Measurements from ENCODE around the gene UBR4.

Gene UBR4

DNA sequence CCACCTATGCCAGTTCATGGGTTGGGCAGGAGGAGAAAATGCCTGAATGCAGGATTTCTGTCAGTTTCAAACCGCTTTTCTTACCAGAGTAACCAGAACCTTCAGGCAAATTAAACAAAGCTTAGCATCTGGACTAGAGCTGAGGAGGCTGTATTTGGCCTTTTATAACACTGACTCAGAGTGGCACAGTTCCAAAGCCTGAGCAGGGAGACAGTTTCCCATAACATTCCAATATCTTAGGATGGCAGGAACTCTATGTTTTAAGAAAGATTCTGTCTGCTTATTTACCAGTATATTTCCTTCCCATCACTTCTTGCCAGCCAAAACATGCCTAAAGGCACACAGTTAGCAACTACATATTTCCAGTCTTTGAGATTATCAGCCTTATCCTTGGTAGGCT, 46.8 kb downstream of the UBR4 start:
- CTCF ChIA-PET: no interaction called here
- peaks cover 73% of the 10 kb centered on the region for H3K36me3 Mint-ChIP-seq
- no peaks in the 10 kb centered on the region for H3K27me3 Mint-ChIP-seq
- H3K4me1 Mint-ChIP-seq: no peaks in the 10 kb centered on the region
- no peak for DNase-seq
- no peak overlapping the region for H3K4me3 Mint-ChIP-seq
- no peaks in the 10 kb centered on the region for H3K9me3 Mint-ChIP-seq
- H3K27ac Mint-ChIP-seq: no peak overlapping the region

DNA sequence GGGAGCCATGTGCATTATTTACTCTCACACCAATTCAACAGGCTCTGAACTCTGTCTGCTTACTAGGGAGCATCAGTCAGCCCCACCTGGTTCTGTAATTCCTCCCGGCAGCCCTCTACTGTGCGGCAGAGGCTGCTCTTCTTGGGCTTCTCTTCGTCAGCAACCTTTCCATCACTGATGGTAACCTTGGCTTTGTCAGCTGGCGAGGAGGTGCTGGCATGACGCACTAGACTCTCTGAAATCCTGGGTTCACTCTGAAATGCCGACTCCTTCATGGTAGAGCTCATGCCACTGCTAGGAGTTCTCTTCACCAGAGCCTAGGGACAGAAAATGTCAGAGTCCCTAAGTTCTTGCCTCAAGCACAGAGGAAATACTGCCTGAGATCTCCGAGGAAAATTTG, 49.2 kb downstream of the UBR4 start:
- no peak overlapping the region for H3K4me3 Mint-ChIP-seq
- DNase-seq: no peak
- H3K27ac Mint-ChIP-seq: no peak overlapping the region
- H3K27me3 Mint-ChIP-seq: no peaks in the 10 kb centered on the region
- no peaks in the 10 kb centered on the region for H3K9me3 Mint-ChIP-seq
- CTCF ChIA-PET: interaction anchor here (0.6 kb wide), 1 partner anchor 55 kb away, joined by 3 read pairs; no protein-coding TSS in a partner anchor
- H3K36me3 Mint-ChIP-seq: peaks cover 72% of the 10 kb centered on the region
- peaks cover 10% of the 10 kb centered on the region for H3K4me1 Mint-ChIP-seq

DNA sequence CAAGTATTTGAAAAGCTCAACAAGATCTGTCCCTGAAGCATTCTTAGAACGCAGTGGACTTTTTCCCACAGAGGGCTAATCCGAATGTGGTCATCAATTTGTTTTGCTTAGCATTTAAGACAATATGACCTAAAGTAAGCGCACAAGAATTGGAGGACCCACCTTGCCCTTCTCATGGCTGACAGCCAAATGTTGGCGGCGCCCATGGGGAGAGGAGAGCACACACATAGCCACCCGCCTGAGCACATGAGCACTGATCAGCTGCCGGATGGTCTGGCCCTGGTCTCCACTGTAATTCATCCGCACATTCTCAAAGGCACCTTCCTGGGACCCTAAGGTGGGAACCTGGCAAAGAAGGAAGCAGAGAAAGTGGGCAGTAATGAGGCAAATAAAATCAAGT, 52.4 kb downstream of the UBR4 start:
- H3K36me3 Mint-ChIP-seq: peaks cover 70% of the 10 kb centered on the region

DNA sequence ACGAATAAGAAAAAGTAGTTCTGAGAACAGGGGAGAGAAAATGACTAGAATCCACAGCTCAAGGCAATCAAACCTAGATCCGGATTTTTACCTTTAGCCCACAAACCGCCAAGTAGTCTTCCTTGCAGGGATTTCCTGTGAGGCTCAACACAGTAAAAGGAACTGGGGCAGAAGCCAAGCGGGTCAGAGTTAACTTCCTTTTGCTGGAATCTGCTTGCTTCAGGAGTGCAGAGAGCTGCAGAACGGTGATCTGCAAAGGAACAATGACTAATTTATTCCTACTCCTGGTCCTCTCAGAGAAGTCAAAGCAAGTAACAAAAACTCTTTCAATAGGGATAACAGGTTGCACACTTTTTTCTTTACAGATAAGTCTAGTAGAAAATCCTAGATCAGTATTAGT, 53.4 kb downstream of the UBR4 start:
- H3K27me3 Mint-ChIP-seq: no peaks in the 10 kb centered on the region
- peaks cover 10% of the 10 kb centered on the region for H3K4me1 Mint-ChIP-seq
- DNase-seq: no peak
- peaks cover 72% of the 10 kb centered on the region for H3K36me3 Mint-ChIP-seq
- H3K27ac Mint-ChIP-seq: peak overlapping the region; percentile 24
- H3K4me3 Mint-ChIP-seq: no peak overlapping the region
- no peaks in the 10 kb centered on the region for H3K9me3 Mint-ChIP-seq
- CTCF ChIA-PET: interaction anchor here (0.8 kb wide), 1 partner anchor 43 kb away, joined by 3 read pairs; no protein-coding TSS in a partner anchor

More for the DNA sequence above, 52.4 kb downstream of the UBR4 start:
- DNase-seq: no peak
- Mint-ChIP-seq H3K9me3 (no peaks in the 10 kb centered on the region), H3K4me3 (no peak overlapping the region), H3K4me1 (peaks cover 10% of the 10 kb centered on the region), H3K27ac (no peak overlapping the region), H3K27me3 (no peaks in the 10 kb centered on the region)
- CTCF ChIA-PET: interaction anchor here (0.8 kb wide), 1 partner anchor 83 kb away, joined by 3 read pairs; no protein-coding TSS in a partner anchor

DNA sequence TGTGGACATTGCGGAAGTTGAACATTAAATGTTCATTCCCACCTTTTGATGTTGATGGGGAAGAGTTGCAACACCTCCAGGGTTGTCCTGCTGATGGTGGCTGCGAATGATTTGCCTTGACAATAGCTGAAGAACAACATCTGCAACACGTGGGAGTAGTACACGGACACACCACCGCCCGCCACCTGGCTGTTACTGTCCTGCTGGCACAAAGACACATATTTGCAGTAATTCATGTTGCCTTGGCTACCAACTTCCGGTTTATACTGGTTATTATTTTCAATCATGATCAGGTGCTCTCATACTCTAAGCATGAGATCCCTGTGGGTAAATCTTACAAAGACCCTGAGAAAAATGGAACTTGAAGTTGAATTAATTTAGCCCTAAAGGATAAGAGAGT, 55.2 kb downstream of the UBR4 start:
- peaks cover 10% of the 10 kb centered on the region for H3K4me1 Mint-ChIP-seq
- no peaks in the 10 kb centered on the region for H3K9me3 Mint-ChIP-seq
- no peak for DNase-seq
- peaks cover 68% of the 10 kb centered on the region for H3K36me3 Mint-ChIP-seq
- no peak overlapping the region for H3K4me3 Mint-ChIP-seq
- H3K27ac Mint-ChIP-seq: no peak overlapping the region
- CTCF ChIA-PET: no interaction called here
- no peaks in the 10 kb centered on the region for H3K27me3 Mint-ChIP-seq

DNA sequence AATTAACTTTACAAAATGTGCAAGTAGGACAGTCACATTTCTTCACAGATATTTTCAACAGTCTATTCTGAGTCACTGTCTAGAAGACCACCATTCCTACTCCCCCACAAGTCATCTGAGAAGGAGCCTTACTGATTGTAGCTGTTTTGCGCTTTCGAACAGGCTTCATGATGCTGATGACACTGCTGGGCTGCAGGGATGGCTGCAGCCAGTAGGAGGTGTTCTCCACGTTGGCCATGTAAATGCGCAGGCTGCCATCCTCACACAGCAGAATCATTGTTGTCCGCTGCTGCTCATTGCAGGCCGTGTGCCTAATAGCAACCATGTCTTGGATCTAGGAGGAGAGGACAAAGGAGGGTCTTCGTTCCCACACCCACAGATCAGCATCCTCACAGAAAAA, 56.9 kb downstream of the UBR4 start:
- DNase-seq: no peak
- H3K4me1 Mint-ChIP-seq: peaks cover 10% of the 10 kb centered on the region
- peaks cover 78% of the 10 kb centered on the region for H3K36me3 Mint-ChIP-seq
- CTCF ChIA-PET: no interaction called here
- no peaks in the 10 kb centered on the region for H3K27me3 Mint-ChIP-seq
- no peaks in the 10 kb centered on the region for H3K9me3 Mint-ChIP-seq
- H3K4me3 Mint-ChIP-seq: no peak overlapping the region
- H3K27ac Mint-ChIP-seq: no peak overlapping the region

DNA sequence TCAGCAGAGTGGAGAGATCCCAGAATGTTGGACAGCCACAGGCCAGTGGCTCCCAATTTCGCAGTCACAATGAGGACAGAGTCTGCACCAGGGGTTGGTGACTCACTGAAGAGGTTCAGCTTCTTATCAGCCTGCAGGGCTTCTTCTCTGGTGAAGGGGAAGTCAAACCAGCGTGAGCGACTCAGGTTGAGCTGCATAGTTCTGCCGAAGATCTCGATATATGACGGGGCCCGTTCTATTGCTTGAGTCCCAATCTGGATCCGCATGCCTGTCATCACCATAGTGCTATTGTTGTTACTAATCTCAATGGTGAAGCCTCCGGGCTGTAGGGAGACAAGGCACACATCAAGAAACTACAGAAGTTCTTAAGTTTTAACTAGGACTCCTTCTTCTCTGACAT, 58.5 kb downstream of the UBR4 start:
- H3K9me3 Mint-ChIP-seq: no peaks in the 10 kb centered on the region
- no peak for DNase-seq
- peaks cover 5% of the 10 kb centered on the region for H3K4me1 Mint-ChIP-seq

DNA sequence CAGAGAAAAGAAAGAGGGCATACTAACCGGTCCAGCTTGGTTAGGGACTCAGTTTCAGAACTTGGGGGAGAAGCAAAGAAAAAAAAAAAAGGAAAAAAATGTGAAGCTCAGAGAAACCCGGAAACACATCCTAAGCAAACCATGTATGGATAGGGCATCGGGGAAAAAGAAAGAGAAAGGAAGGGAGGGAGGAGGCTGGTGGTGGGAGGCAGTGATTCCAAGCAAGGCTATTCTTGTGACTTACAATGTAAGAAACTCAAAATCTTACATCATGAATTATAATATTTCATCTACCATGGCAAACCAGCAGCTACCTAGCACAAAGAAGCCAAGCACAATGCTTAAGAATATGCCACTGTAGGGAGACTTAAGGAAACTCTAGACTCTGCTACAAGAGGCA, 60.3 kb downstream of the UBR4 start:
- CTCF ChIA-PET: interaction anchor here (1.3 to 1.5 kb wide), 2 partner anchors 24 to 92 kb away, joined by 3 read pairs; no protein-coding TSS in a partner anchor
- H3K36me3 Mint-ChIP-seq: peaks cover 79% of the 10 kb centered on the region
- H3K27ac Mint-ChIP-seq: no peak overlapping the region

More for the DNA sequence above, 58.5 kb downstream of the UBR4 start:
- peaks cover 82% of the 10 kb centered on the region for H3K36me3 Mint-ChIP-seq
- CTCF ChIA-PET: no interaction called here
- H3K27ac Mint-ChIP-seq: no peak overlapping the region
- H3K4me3 Mint-ChIP-seq: no peak overlapping the region
- H3K27me3 Mint-ChIP-seq: no peaks in the 10 kb centered on the region

DNA sequence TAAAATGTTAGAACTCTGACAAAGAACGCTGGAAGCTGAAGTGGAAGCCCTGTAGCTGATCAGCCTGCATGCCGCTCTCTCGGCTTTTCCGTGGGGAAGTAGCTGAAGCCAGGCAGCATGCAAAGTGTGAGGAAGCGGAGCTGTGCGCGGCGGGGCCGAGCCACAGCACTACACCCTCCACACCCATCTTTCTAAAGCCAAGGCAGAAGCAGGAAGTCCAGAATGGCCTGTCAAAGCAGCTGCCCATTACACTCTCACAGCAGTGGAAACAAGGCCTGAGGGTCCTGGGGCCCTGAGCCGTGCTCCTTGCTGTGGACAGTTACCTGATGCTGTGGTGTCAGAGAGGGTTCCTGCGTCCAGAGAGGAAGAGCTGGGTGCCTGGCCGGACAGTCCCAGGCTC, 69.6 kb downstream of the UBR4 start:
- no peak for DNase-seq
- no peaks in the 10 kb centered on the region for H3K9me3 Mint-ChIP-seq
- no peaks in the 10 kb centered on the region for H3K27me3 Mint-ChIP-seq
- H3K4me1 Mint-ChIP-seq: peaks cover 2% of the 10 kb centered on the region
- CTCF ChIA-PET: interaction anchor here (1.7 kb wide), 1 partner anchor 8 kb away, joined by 4 read pairs; no protein-coding TSS in a partner anchor
- H3K4me3 Mint-ChIP-seq: no peak overlapping the region
- peaks cover 82% of the 10 kb centered on the region for H3K36me3 Mint-ChIP-seq
- no peak overlapping the region for H3K27ac Mint-ChIP-seq

More for the DNA sequence above, 60.3 kb downstream of the UBR4 start:
- no peaks in the 10 kb centered on the region for H3K27me3 Mint-ChIP-seq
- no peaks in the 10 kb centered on the region for H3K4me1 Mint-ChIP-seq
- H3K4me3 Mint-ChIP-seq: no peak overlapping the region
- DNase-seq: no peak
- H3K9me3 Mint-ChIP-seq: no peaks in the 10 kb centered on the region

DNA sequence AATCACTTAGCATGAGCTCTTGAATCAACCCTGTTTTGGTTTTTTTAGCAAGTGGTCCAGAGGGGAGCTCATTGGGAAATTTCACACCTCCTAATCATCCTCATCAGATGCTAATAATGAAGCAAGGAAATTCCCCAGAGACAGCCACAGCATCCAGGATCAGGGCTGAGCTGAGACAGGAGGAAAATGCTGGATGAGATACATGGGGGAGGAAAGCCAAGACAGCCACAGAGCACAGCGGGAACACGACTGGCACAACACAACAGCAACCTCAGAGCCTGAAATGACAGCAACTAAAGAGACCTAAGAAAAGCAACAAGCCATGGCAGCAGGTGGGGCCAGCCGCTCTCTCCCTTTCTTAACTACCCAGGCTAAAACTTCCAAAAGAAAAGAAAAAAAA, 70.4 kb downstream of the UBR4 start:
- DNase-seq: no peak
- Mint-ChIP-seq H3K27me3 (no peaks in the 10 kb centered on the region), H3K27ac (no peak overlapping the region), H3K36me3 (peaks cover 86% of the 10 kb centered on the region), H3K4me3 (no peak overlapping the region), H3K9me3 (peaks cover 1% of the 10 kb centered on the region), H3K4me1 (peaks cover 2% of the 10 kb centered on the region)
- CTCF ChIA-PET: interaction anchor here (1.0 to 1.7 kb wide), 3 partner anchors 9 to 231 kb away, joined by 3 to 4 read pairs (median 3); no protein-coding TSS in a partner anchor

DNA sequence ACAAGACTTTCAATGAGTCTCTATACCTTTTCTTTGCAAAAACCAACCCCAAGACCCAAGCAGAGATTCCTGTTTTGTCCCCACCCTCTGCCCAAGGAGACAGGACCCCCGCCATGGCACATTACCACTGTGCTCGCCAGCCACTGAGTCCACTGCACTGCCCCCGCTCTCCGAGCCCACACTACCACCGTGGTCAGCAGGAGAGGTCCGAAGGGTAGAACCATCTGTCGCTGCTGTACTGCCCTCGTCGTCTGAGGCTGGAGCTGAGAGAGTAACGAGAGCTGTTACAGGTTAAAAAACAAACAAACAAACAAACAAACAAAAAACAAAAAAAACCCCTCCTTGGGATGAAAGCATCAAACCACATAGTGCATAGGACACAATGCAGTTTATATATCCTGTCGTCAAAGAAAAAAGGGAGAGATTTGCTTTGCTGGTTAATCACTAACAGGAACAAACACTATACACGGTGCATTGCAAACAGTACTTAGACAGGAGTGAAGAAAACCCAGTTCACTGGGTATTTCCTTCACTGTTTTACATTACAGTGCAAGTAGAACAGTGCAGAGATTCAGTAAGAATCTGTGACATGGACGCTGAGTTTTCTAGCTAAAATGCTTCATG, 71.0 kb downstream of the UBR4 start:
- Mint-ChIP-seq H3K27me3 (no peaks in the 10 kb centered on the region), H3K9me3 (peaks cover 7% of the 10 kb centered on the region), H3K36me3 (peaks cover 86% of the 10 kb centered on the region), H3K4me1 (peaks cover 2% of the 10 kb centered on the region), H3K27ac (no peak overlapping the region), H3K4me3 (no peak overlapping the region)
- DNase-seq: no peak
- CTCF ChIA-PET: interaction anchor here (1.0 to 1.7 kb wide), 3 partner anchors 9 to 231 kb away, joined by 3 to 4 read pairs (median 3); no protein-coding TSS in a partner anchor

DNA sequence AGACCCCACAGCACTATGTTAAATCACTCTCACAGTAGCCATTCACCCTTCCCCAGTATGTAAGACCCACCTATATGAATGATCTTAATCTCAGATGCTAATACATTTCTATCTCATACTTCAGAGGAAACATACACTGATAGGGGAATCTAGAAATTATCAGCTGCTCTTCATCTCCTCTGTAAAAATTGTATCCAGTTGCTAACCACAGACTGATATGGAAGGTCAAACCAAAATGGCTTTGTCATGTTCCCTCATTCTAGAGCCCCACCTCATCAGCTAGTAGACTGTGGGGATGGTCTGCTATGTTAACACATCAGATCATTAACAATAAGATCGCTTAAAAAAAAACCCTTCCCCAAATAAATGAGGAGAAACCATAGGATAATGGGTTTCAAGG, 71.7 kb downstream of the UBR4 start:
- CTCF ChIA-PET: no interaction called here
- Mint-ChIP-seq H3K27ac (no peak overlapping the region), H3K36me3 (peaks cover 83% of the 10 kb centered on the region)

DNA sequence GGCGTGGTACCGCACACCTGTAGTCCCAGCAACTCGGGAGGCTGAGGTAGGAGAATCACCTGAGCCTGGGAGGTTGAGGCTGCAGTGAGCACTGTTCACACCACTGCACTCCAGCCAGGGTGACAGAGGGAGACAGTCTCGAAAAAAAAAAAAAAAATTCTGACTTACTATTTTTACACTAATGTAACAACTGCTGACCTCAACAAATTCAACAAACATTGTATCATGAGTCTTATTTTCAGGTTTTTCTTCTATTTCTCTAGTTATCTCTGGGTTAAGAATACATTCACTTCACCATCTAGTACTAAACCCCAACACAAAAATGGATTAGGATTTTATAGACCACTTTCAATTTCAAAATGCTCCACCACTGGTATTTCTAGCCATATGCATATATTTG, 72.9 kb downstream of the UBR4 start:
- Mint-ChIP-seq H3K4me3 (no peak overlapping the region), H3K36me3 (peaks cover 86% of the 10 kb centered on the region), H3K27me3 (no peaks in the 10 kb centered on the region), H3K9me3 (peaks cover 11% of the 10 kb centered on the region), H3K4me1 (no peaks in the 10 kb centered on the region), H3K27ac (no peak overlapping the region)
- DNase-seq: no peak
- CTCF ChIA-PET: no interaction called here

More for the DNA sequence above, 71.7 kb downstream of the UBR4 start:
- H3K4me3 Mint-ChIP-seq: no peak overlapping the region
- no peak for DNase-seq
- peaks cover under 1% of the 10 kb centered on the region for H3K4me1 Mint-ChIP-seq
- H3K27me3 Mint-ChIP-seq: no peaks in the 10 kb centered on the region
- H3K9me3 Mint-ChIP-seq: peaks cover 9% of the 10 kb centered on the region

DNA sequence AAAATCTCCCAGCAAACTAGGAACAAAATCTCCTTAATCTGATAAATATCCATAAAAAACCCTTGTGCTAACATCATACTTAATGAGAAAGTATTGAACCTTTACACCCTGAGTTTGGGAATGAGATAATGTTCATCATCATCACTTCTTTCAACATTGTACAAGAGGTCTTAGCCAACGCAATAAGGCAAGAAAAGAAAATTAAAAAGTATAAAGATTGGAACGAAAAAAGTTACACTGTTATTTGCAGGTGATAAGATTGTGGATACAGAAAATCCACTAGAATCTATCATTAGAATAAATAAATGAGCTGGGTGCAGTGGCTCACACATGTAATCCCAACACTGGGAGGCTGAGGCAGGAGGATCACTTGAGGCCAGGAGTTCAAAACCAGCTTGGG, 76.7 kb downstream of the UBR4 start:
- H3K4me3 Mint-ChIP-seq: no peak overlapping the region
- no peaks in the 10 kb centered on the region for H3K27me3 Mint-ChIP-seq
- peaks cover 3% of the 10 kb centered on the region for H3K4me1 Mint-ChIP-seq
- no peak for DNase-seq
- peaks cover 11% of the 10 kb centered on the region for H3K9me3 Mint-ChIP-seq
- peaks cover 79% of the 10 kb centered on the region for H3K36me3 Mint-ChIP-seq
- no peak overlapping the region for H3K27ac Mint-ChIP-seq
- CTCF ChIA-PET: interaction anchor here (0.7 kb wide), 1 partner anchor 226 kb away, joined by 3 read pairs; no protein-coding TSS in a partner anchor

DNA sequence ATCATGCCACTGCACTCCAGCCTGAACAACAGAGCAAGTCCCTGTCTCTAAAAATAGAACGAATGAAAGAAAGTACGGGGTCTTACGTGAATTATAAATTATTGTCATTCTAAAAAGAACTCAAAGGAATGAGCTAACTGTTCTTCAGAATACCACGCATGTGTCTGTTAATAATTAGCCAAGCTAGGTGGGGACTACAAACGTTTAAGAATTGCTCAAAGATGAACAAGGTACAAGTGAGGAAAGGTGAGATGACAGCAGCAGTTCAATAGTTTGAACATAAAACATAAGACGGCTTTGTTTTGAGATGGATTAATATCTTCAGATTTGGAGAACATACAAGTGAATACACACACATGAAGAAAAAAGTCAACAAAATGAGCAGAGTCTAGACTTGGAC, 79.6 kb downstream of the UBR4 start:
- Mint-ChIP-seq H3K4me3 (no peak overlapping the region), H3K27ac (no peak overlapping the region), H3K9me3 (peaks cover 11% of the 10 kb centered on the region), H3K4me1 (peaks cover 9% of the 10 kb centered on the region), H3K36me3 (peaks cover 76% of the 10 kb centered on the region), H3K27me3 (no peaks in the 10 kb centered on the region)
- DNase-seq: no peak
- CTCF ChIA-PET: interaction anchor here (0.7 to 1.5 kb wide), 2 partner anchors 17 to 217 kb away, joined by 3 read pairs; no protein-coding TSS in a partner anchor
